ENCODE measurements around the gene PYGB.

DNA sequence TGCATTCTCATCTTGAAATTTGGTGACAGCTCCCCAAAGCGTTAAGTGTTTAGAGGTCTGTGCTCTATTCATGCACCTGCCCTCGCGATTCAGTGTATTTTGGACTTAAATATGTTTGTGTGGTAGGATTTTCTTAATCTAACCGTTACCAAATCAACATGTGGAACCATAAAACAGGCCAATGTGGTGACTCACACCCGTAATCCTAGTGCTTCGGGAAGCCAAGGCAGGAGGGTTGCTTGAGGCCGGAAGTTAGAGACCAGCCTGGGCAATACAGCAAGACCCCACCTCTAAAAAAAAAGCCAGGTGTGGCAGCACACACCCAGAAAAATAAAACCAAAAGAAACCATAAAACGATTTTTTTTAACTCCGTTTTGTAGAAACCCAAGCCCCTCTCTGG, 31.5 kb downstream of the PYGB start:
- TF ChIP-seq, protein P1, sequence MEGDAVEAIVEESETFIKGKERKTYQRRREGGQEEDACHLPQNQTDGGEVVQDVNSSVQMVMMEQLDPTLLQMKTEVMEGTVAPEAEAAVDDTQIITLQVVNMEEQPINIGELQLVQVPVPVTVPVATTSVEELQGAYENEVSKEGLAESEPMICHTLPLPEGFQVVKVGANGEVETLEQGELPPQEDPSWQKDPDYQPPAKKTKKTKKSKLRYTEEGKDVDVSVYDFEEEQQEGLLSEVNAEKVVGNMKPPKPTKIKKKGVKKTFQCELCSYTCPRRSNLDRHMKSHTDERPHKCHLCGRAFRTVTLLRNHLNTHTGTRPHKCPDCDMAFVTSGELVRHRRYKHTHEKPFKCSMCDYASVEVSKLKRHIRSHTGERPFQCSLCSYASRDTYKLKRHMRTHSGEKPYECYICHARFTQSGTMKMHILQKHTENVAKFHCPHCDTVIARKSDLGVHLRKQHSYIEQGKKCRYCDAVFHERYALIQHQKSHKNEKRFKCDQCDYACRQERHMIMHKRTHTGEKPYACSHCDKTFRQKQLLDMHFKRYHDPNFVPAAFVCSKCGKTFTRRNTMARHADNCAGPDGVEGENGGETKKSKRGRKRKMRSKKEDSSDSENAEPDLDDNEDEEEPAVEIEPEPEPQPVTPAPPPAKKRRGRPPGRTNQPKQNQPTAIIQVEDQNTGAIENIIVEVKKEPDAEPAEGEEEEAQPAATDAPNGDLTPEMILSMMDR (IDR thresholded peaks at IDR 0.05) = no peak
- TF ChIP-seq POLR2A (IDR thresholded peaks at IDR 0.05) = no peak

Data from prostate gland (tissue), 2 donors.